Measurements from ENCODE around the gene HRH1.

DNA sequence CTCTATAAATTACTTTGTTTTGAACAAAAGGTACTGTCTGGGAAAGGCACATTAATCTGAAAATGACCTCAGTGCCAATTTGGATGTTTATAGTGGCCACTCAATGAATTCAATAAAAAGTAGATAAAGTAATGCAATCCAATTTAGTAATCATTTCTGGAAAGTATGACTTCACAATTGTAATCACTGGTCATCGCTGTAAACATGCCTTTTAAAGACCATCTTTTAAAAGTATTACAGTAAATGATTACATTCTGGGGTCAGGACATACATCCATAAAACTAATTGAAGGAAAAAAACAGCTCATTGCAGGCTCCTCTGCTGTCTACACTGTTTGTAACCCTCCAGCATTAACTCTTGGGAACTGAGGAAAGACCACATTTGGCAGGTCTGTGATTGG lies 43.2 kb downstream of the HRH1 start:
- TF ChIP-seq, protein P1, sequence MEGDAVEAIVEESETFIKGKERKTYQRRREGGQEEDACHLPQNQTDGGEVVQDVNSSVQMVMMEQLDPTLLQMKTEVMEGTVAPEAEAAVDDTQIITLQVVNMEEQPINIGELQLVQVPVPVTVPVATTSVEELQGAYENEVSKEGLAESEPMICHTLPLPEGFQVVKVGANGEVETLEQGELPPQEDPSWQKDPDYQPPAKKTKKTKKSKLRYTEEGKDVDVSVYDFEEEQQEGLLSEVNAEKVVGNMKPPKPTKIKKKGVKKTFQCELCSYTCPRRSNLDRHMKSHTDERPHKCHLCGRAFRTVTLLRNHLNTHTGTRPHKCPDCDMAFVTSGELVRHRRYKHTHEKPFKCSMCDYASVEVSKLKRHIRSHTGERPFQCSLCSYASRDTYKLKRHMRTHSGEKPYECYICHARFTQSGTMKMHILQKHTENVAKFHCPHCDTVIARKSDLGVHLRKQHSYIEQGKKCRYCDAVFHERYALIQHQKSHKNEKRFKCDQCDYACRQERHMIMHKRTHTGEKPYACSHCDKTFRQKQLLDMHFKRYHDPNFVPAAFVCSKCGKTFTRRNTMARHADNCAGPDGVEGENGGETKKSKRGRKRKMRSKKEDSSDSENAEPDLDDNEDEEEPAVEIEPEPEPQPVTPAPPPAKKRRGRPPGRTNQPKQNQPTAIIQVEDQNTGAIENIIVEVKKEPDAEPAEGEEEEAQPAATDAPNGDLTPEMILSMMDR (optimal IDR thresholded peaks at IDR 0.05 in 1 of 3, IDR thresholded peaks at IDR 0.05 in 1 of 3, conservative IDR thresholded peaks at IDR 0.05 in 1 of 3; ENCODE audit: extremely low read depth in 1 of 3, insufficient read depth in 2 of 3, low read length in 3 of 3) = no peak
- no peak for TF ChIP-seq EZH2 (IDR thresholded peaks at IDR 0.05; ENCODE audit: low read length)

All from keratinocyte (primary cell).